OCI-LY7 (cell line): ENCODE data around the gene NTM.

ENCODE experiments used
- CTCF ChIP-seq: fragments of 200-600 bp; sonication (generic); conservative IDR thresholded peaks from 2 replicates; pipeline ENCODE4 v1.5.1; 2014; ENCODE audit warnings: mild to moderate bottlenecking, antibody characterized with exemption, low read length, moderate library complexity, mixed read lengths
- EZH2phosphoT487 ChIP-seq: fragments of 200-600 bp; sonication (generic); IDR thresholded peaks from 2 replicates; pipeline ENCODE4 v1.6.1; 2018; ENCODE audit warnings: low read depth, borderline replicate concordance, mild to moderate bottlenecking, mixed run types, antibody characterized with exemption, low read length, moderate library complexity, mixed read lengths

DNA sequence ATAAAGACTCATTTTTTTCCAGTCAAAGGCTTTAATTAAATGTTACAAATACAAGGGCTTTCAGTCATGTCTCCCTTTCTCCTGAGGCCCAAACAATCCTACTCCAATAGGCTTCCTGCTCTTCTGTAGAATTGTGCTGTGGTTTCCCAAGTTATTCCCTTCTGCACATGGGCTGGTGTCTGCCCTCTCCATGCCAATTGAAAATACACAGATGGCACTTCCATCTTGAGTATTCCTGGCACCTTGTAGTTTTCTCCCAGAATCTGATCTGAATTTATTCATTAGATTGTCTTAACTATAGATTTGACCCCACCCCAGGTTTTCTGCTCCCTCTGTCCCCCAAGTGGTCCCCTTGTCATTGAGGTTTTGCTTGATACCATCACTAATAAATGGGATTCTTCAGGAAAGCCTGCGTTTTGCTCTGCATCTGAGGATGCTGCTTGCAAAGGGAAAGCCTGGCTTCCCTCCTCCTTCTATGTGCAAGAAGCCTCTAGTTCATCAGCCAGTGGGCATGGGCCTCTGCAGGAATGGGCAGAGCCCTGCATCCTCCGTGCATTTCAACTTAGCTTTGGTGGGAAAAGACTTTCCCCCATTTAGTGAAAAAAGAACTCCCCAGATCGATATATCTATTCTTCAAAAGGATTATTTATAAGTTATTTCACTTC lies 926.7 kb downstream of the NTM start:
- TF ChIP-seq CTCF (no peak), EZH2phosphoT487 (no peak)
